Naive B cell (primary cell): ENCODE results near the gene KIF21B. TPM values are rescaled to one million over a fixed set of nuclear protein-coding genes. Genes with fewer than 3 reads are reported as not detected.

Experiments
- ATAC-seq, 2 donors: fragments of 150-1000 bp; cut with Tn5 transposase; 2 replicates each; pipeline ENCODE4 v1.10.0; 2021; ENCODE audit warnings: low read depth in 2 of 2, mild to moderate bottlenecking in 2 of 2, moderate library complexity in 2 of 2
- DNase-seq: peaks from one replicate; pipeline ENCODE4 v3.0.0; 2022
- H3K27ac Mint-ChIP-seq, 6 donors: one replicate each; pipeline ENCODE4 v1.8.0; 2020 to 2022; ENCODE audit warnings: mild to moderate bottlenecking in 6 of 6, mixed read lengths in 6 of 6, moderate library complexity in 5 of 6, inconsistent platforms in 2 of 6
- H3K27me3 Mint-ChIP-seq, 3 donors: one replicate each; pipeline ENCODE4 v1.8.0; 2021 to 2022; ENCODE audit warnings: mixed read lengths in 3 of 3, mild to moderate bottlenecking in 1 of 3
- H3K36me3 Mint-ChIP-seq, 2 donors: one replicate each; pipeline ENCODE4 v1.8.0; 2020 to 2022; ENCODE audit warnings: mixed read lengths in 2 of 2, inconsistent platforms in 1 of 2, mild to moderate bottlenecking in 1 of 2
- H3K4me1 Mint-ChIP-seq, 3 donors: one replicate each; pipeline ENCODE4 v1.8.0; 2020 to 2022; ENCODE audit warnings: mixed read lengths in 3 of 3, inconsistent platforms in 1 of 3, mild to moderate bottlenecking in 1 of 3, moderate library complexity in 1 of 3
- H3K4me3 Mint-ChIP-seq, 8 donors: one replicate each; pipeline ENCODE4 v1.8.0; 2020 to 2022; ENCODE audit warnings: mild to moderate bottlenecking in 8 of 8, mixed read lengths in 8 of 8, moderate library complexity in 8 of 8, inconsistent platforms in 2 of 8
- H3K9me3 Mint-ChIP-seq, 7 donors: one replicate each; pipeline ENCODE4 v1.8.0; 2020 to 2022; ENCODE audit warnings: mixed read lengths in 7 of 7, mild to moderate bottlenecking in 5 of 7, inconsistent platforms in 2 of 7, moderate library complexity in 1 of 7
- polyA plus RNA-seq, 6 donors: library from polyadenylated mRNA; unstranded; fragments of 300-500 nt; fragmentation: Illumina TruSeq; gene quantifications; one replicate each; pipeline ENCODE4 v1.2.3, GENCODE V29; 2021; ENCODE audit warnings: low read depth in 6 of 6

The KIF21B gene
- polyA plus RNA-seq, 6 donors from 2014 or later = 1.6 to 6.7 (median 2.5) TPM

DNA sequence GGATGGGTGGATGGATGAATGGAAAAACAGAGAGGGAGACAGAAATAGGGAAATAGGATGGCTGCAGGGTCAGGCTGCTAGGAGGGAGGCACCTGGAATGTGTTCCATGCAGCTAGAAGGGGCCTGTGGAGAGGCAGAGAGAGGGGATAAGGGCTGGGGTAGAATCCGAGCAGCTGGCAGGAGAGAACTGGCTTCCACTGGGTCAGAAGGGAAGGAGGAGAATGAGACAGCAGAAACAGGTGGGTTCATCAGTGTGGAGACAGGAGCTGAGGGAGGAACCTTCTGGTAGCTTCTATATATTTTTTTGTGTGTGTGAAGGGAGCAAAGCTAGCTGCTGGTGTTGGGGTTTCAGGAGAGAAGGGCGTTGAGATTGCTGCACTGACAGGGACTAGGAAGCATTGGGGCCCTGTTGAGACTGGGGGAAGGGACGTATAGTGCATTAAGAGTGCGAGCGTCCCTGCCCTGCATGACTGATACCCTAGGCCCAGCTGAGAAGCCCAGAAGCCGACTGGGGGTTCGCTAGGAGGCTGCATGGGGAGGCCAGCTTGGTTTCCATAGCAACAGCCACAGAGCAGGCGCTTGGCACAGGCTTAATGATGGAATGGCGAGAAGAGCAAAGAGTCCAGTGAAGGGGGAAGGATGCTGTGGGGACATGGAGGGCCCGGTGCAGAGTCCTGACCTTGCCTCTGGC lies 14.8 kb upstream of the KIF21B start:
- Mint-ChIP-seq H3K4me3 (no peak overlapping the region), H3K27ac (no peak overlapping the region), H3K9me3 (no peaks in the 10 kb centered on the region), H3K27me3 (peaks cover 0 to 4% (median 3%) of the 10 kb centered on the region in 3 donors), H3K36me3 (no peaks in the 10 kb centered on the region), H3K4me1 (peaks cover 4 to 6% (median 4%) of the 10 kb centered on the region in 3 donors)
- DNase-seq (no peak), ATAC-seq (no peak)

DNA sequence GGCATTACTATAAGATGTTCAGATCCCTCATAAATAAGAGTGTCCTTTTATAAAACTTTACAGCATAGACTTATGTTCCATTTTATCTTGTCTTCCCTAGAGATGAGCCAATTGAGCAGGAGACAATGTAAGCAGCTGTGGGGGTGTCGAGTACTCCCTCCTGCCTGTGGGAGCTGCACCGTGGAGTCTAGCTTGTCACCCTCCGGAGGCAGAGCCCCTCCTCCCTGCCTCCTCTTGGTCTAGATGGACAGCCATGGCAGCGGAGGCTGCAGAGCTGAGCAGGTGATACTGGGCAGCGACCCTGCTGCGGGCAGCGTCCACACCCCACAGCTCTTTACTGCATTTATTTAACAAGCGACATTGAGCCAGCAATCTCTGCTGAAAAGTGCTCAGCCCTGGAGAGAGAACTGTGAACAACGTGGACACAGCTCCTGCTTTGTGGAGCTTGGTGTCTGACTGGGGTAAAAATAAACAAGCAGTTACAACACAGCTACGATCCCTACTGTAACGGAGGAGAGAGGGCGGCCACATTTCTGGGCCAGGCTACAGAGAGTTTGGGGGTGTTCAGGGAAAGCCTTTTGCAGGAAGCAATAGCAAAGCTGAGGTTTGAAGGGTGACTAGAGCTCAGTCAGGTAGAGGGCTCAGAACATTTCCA lies 12.8 kb upstream of the KIF21B start:
- no peaks in the 10 kb centered on the region for H3K36me3 Mint-ChIP-seq
- H3K9me3 Mint-ChIP-seq = no peaks in the 10 kb centered on the region
- no peak overlapping the region for H3K27ac Mint-ChIP-seq
- H3K27me3 Mint-ChIP-seq = no peaks in the 10 kb centered on the region
- no peak for ATAC-seq
- DNase-seq = no peak
- no peak overlapping the region for H3K4me3 Mint-ChIP-seq
- no peaks in the 10 kb centered on the region for H3K4me1 Mint-ChIP-seq

DNA sequence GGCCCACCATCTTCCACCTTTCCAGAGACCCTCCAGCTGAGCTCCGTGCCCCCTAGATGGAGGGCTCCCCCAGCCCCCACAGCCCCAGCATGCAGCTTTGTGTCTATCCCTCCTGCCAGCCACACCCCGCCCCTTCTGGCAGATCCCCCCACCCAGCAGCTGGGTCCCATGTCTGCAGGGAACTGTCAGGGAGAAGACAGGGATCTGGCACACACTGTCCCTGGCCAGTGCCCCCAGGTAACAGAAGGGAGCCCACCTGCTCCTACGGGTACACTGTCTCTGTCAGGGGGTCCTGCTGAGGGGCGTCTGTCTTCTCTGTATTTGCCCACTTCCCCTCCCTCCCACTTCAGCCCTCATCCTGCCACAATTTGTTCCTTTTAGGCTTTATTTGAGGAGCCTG lies 11.2 kb upstream of the KIF21B start:
- H3K27me3 Mint-ChIP-seq = no peaks in the 10 kb centered on the region
- no peaks in the 10 kb centered on the region for H3K36me3 Mint-ChIP-seq
- no peak for ATAC-seq
- peak overlapping the region in 1 of 6 donors; percentile 16 for H3K27ac Mint-ChIP-seq
- no peak overlapping the region for H3K4me3 Mint-ChIP-seq
- H3K4me1 Mint-ChIP-seq = no peaks in the 10 kb centered on the region
- H3K9me3 Mint-ChIP-seq = no peaks in the 10 kb centered on the region
- no peak for DNase-seq

DNA sequence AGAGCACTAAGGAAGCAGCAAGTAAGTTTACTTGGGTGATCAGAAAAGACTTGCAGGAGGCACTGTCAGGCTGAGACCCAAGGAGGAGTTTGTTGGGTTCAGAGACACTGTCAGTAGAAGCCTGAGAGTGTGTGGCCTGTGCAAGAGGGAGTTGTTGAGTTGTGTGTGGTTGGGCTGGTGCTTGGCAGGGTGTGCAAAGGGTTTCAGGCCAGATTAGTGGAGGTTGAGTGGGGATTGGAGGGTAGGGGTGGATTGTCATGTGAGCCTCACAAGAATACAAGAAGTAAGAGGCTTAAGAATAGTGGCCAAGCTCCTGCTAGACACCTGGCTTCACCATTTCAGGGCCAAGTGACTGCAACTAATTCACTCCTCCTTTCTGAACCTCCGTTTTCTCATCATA lies 8.9 kb upstream of the KIF21B start:
- H3K4me3 Mint-ChIP-seq = no peak overlapping the region
- DNase-seq (no peak), ATAC-seq (no peak)
- H3K27me3 Mint-ChIP-seq = no peaks in the 10 kb centered on the region
- no peaks in the 10 kb centered on the region for H3K36me3 Mint-ChIP-seq
- peaks cover 0 to 1% (median 0%) of the 10 kb centered on the region in 3 donors for H3K4me1 Mint-ChIP-seq
- H3K27ac Mint-ChIP-seq = no peak overlapping the region
- H3K9me3 Mint-ChIP-seq = no peaks in the 10 kb centered on the region

DNA sequence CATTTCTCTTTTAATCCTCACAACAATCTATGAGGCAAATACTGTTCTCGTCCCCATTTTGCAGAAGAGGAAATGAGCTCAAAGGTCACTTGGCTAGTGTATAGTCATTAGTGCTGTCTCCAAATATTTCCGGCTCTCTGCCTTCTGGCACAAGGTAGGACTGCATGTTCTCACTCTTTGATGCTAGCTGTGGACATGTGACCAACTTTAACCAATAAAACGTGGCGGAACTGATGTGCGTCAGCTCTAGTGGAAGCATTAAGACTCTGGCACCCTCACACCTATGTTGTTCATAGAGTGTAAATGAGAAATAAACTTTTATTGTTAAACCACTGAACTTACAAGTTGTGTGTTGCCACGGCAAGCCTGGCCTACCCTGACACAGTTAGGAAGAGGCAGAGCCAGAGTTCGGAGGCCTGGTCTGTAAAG lies 5.0 kb upstream of the KIF21B start:
- H3K9me3 Mint-ChIP-seq = no peaks in the 10 kb centered on the region
- H3K4me1 Mint-ChIP-seq = peaks cover 23 to 36% (median 24%) of the 10 kb centered on the region in 3 donors
- ATAC-seq (no peak), DNase-seq (no peak)
- H3K27me3 Mint-ChIP-seq = no peaks in the 10 kb centered on the region
- H3K4me3 Mint-ChIP-seq = no peak overlapping the region
- H3K36me3 Mint-ChIP-seq = no peaks in the 10 kb centered on the region
- H3K27ac Mint-ChIP-seq = no peak overlapping the region

DNA sequence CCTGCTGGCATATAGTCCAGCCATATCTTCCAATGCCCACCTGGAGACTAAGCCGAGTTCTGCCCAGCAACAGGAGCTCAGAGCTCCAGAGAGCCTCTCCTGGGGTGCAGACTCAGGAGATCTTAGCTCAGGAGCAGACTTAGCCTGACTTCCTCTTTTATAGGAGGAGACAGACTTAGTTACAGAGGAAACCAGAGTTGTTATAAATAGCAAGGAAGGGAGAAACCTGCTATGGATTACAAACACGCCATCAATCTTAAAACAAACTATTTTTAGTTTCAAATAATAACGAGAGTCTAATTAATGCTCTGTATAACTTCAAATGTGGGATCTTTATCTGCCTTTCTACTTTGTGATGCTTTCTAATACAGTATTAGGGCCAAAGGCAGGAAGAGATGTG lies 3.3 kb upstream of the KIF21B start:
- H3K9me3 Mint-ChIP-seq = no peaks in the 10 kb centered on the region
- ATAC-seq = no peak

DNA sequence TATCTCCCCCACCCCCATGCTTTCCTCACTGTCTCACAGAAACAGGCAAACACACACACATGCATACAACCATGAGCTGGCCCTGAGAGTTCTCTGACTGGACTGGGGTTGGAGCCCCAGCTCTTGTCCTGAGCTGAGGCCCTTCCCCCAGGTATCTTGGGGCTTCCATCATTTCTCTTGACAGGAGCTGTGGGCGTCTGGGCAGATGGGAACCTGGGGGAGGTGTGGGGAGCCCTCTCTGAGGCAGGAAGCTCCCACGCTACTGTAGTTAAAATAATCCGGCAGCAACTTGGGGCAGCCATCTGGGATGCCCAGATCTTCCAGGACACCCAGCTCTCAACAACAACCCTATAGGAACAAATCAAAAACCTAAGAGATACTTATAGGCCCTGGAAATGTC lies 2.7 kb upstream of the KIF21B start:
- ATAC-seq (no peak), DNase-seq (no peak)
- peaks cover 37 to 53% (median 40%) of the 10 kb centered on the region in 3 donors for H3K4me1 Mint-ChIP-seq
- H3K36me3 Mint-ChIP-seq = no peaks in the 10 kb centered on the region
- H3K9me3 Mint-ChIP-seq = no peaks in the 10 kb centered on the region
- H3K27ac Mint-ChIP-seq = peak overlapping the region; percentile 5 to 91 (median 54)
- H3K27me3 Mint-ChIP-seq = no peaks in the 10 kb centered on the region
- H3K4me3 Mint-ChIP-seq = peak overlapping the region in 7 of 8 donors; percentile 1 to 88 (median 71)

More for the DNA sequence above, 3.3 kb upstream of the KIF21B start:
- H3K4me3 Mint-ChIP-seq = peak overlapping the region in 6 of 8 donors; percentile 42 to 88 (median 66)
- H3K27ac Mint-ChIP-seq = peak overlapping the region in 5 of 6 donors; percentile 13 to 78 (median 61)
- no peak for DNase-seq
- H3K4me1 Mint-ChIP-seq = peaks cover 34 to 47% (median 35%) of the 10 kb centered on the region in 3 donors
- no peaks in the 10 kb centered on the region for H3K36me3 Mint-ChIP-seq
- H3K27me3 Mint-ChIP-seq = no peaks in the 10 kb centered on the region

DNA sequence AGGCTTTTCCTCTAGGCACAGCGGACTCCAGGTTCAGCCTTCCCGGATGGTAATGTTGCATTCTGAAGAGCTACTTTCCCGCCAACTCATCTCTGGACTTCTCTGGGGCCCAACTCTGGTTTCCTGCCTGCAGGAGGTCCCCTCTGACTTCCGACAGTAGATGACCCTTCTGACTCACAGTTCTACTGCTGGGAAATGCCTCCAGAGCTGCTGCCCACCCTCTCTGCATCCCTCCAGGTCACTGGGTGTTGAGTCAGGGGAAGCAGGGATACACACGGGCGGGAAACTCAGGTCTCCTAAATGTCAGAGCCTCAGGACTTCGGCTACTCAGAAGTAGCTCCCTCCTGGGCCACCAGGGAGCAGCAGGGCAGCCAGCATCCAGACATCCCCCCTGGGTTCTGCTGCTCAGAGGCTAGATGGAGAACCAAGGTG lies 2.1 kb upstream of the KIF21B start:
- H3K27me3 Mint-ChIP-seq = no peaks in the 10 kb centered on the region
- peaks cover 43 to 59% (median 47%) of the 10 kb centered on the region in 3 donors for H3K4me1 Mint-ChIP-seq
- no peaks in the 10 kb centered on the region for H3K36me3 Mint-ChIP-seq
- no peaks in the 10 kb centered on the region for H3K9me3 Mint-ChIP-seq
- DNase-seq = no peak
- peak overlapping the region in 3 of 8 donors; percentile 71 to 88 (median 71) for H3K4me3 Mint-ChIP-seq
- peak overlapping the region in 3 of 6 donors; percentile 7 to 66 (median 33) for H3K27ac Mint-ChIP-seq
- ATAC-seq = no peak

DNA sequence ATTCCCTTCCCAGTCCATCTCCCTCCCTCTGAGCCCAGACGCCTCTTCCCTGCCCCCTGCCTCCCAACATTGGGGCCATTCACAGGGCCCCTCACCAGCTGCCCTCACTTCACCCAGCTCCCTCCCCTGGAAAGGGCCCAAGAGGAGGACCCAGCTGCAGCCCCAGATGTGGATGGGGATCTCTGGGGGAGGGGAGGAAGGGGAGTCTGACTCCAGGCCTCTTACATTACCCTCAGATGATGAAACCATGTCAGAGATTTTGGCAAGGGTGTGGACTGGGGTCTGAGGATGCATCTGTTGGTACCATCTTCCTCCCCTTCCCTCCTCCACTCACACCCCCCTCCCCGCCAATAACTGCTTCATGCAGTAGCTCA lies 1.1 kb upstream of the KIF21B start:
- ATAC-seq (no peak), DNase-seq (no peak)
- no peaks in the 10 kb centered on the region for H3K36me3 Mint-ChIP-seq
- H3K4me1 Mint-ChIP-seq = peaks cover 52 to 69% (median 57%) of the 10 kb centered on the region in 3 donors
- no peak overlapping the region for H3K27ac Mint-ChIP-seq
- peak overlapping the region in 6 of 8 donors; percentile 22 to 88 (median 62) for H3K4me3 Mint-ChIP-seq
- H3K9me3 Mint-ChIP-seq = no peaks in the 10 kb centered on the region
- H3K27me3 Mint-ChIP-seq = no peaks in the 10 kb centered on the region

DNA sequence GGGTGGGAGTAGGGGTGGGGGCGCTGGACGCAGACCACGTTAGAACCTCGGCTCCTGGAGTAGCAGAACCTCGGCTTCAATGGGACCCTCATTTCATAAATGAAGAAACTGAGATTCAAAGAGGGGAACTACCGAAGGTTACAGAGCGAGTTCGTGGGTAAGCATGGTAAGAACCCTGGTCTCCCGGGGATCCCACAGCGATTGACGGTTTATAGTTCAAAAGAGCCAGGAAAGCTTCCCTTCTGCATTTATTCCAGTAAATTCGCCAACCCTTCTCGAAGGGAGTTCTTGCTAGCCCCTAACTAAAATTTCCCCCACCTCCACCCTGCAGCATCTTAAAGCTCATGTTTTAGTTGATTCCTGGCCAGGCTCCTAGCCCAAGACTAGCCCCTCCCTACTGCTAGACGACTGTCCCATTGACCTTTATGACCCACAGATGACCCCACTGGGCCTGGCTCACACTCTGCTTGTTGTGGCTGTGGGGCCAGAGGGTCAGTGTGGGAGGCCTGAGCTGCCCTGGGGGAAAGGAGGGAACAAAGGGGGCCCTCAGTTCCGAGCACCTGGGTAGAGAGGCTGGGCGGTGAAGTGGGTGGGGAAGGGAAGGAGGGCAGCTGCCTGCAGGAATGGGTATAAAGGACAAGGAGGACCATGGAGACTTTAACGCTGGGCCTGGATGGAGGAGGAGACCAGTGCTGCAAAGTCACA lies 558 bp upstream of the KIF21B start:
- H3K9me3 Mint-ChIP-seq = no peaks in the 10 kb centered on the region
- peak overlapping the region in 4 of 6 donors; percentile 49 to 92 (median 72) for H3K27ac Mint-ChIP-seq
- H3K4me1 Mint-ChIP-seq = peaks cover 58 to 75% (median 62%) of the 10 kb centered on the region in 3 donors
- DNase-seq = no peak
- peak overlapping the region; percentile 39 to 88 (median 70) for H3K4me3 Mint-ChIP-seq
- H3K36me3 Mint-ChIP-seq = no peaks in the 10 kb centered on the region
- no peak for ATAC-seq
- H3K27me3 Mint-ChIP-seq = no peaks in the 10 kb centered on the region

DNA sequence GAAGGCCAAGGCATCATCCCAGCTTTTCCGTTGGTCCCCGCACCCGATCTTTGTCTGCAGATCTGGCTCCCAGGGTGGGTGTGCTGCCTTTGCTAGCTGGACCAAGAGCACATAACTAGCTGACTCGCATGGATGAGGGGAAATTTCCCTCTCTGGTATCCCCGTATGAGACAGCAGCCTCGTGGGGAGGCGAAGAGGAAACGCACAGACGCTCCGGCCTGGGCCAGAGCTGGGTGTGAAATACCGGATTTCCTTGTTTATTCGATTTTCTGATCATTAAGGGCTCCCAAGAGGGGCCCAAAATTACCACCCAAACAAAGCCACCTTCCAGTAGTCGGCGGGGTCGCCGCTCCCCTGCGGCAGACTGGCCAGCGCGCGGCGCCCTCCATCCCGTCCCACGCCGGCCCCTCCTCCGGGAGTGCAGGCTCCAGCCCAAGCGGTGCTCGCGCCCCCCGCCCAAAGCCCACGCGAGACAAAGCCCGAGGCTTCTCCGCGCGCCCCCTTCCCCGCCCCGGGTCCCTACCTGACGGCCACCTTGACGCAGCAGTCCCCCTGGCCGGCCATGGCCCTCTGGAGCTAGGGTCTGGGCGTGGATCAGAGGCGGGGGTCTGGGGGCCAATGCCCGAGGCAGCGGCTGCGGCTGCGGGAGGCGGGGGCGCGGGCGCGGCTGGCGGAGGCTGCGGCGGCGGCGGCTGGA lies 546 bp downstream of the KIF21B start:
- H3K36me3 Mint-ChIP-seq = no peaks in the 10 kb centered on the region
- ATAC-seq (peak; percentile 7 to 10), DNase-seq (peak; percentile 41)
- no peaks in the 10 kb centered on the region for H3K9me3 Mint-ChIP-seq
- peaks cover 63 to 86% (median 69%) of the 10 kb centered on the region in 3 donors for H3K4me1 Mint-ChIP-seq
- H3K4me3 Mint-ChIP-seq = peak overlapping the region; percentile 88 to 94 (median 92)
- H3K27ac Mint-ChIP-seq = peak overlapping the region; percentile 65 to 98 (median 96)
- H3K27me3 Mint-ChIP-seq = no peaks in the 10 kb centered on the region

DNA sequence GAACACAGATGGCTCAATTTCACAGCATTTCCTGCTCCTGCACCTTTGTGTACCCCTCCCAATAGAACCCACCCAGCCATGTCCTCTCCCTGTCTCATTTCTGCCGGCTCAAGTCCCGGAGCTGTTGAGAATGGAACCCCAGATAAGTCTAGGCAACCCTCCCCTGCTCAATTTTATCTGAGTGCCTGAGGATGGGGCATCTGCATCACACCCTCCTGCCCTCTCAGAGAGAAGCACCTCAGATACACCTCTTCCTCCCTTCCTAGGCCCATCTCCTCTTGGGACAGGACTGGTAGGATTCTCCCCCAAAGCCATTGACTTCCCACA lies 1.1 kb downstream of the KIF21B start:
- ATAC-seq = no peak
- peak overlapping the region; percentile 65 to 98 (median 96) for H3K27ac Mint-ChIP-seq
- H3K27me3 Mint-ChIP-seq = no peaks in the 10 kb centered on the region
- H3K9me3 Mint-ChIP-seq = no peaks in the 10 kb centered on the region
- no peaks in the 10 kb centered on the region for H3K36me3 Mint-ChIP-seq
- peak overlapping the region; percentile 88 to 94 (median 92) for H3K4me3 Mint-ChIP-seq
- no peak for DNase-seq
- peaks cover 69 to 90% (median 74%) of the 10 kb centered on the region in 3 donors for H3K4me1 Mint-ChIP-seq
